ENCODE data around the gene FSIP1.
A peak's percentile ranks its signal among the peaks of the same experiment; 100 is the strongest.

The FSIP1 gene

GRCh38 chr15:39641191-39641889 is 141.3 kb downstream of the FSIP1 start:
- DNase-seq (ENCODE audit: low read depth) = no peak
- H3K4me3 ChIP-seq (ENCODE audit: control insufficient read depth, low read depth, low read length) = no peak overlapping the region
- TF ChIP-seq CTCF (IDR thresholded peaks at IDR 0.05; ENCODE audit: control insufficient read depth, insufficient read depth, low read depth, low read length, missing control alignments) = peak; percentile 3

GRCh38 chr15:39640665-39641064 is 142.0 kb downstream of the FSIP1 start:
- DNase-seq (ENCODE audit: low read depth) = no peak
- H3K4me3 ChIP-seq (ENCODE audit: control insufficient read depth, low read depth, low read length) = no peak overlapping the region
- TF ChIP-seq CTCF (IDR thresholded peaks at IDR 0.05; ENCODE audit: control insufficient read depth, insufficient read depth, low read depth, low read length, missing control alignments) = no peak

GRCh38 chr15:39639037-39639436 is 143.6 kb downstream of the FSIP1 start:
- no peak for DNase-seq (ENCODE audit: low read depth)
- TF ChIP-seq CTCF (IDR thresholded peaks at IDR 0.05; ENCODE audit: control insufficient read depth, insufficient read depth, low read depth, low read length, missing control alignments) = no peak
- H3K4me3 ChIP-seq (ENCODE audit: control insufficient read depth, low read depth, low read length) = no peak overlapping the region

- TF ChIP-seq CTCF (IDR thresholded peaks at IDR 0.05; ENCODE audit: control insufficient read depth, insufficient read depth, low read depth, low read length, missing control alignments) = no peak
- no peak for DNase-seq (ENCODE audit: low read depth)
- H3K4me3 ChIP-seq (ENCODE audit: control insufficient read depth, low read depth, low read length) = no peak overlapping the region
Observed at GRCh38 chr15:39638041-39638440, 144.6 kb downstream of the FSIP1 start.

GRCh38 chr15:39631357-39631756 is 151.3 kb downstream of the FSIP1 start:
- no peak for TF ChIP-seq CTCF (IDR thresholded peaks at IDR 0.05; ENCODE audit: control insufficient read depth, insufficient read depth, low read depth, low read length, missing control alignments)
- no peak overlapping the region for H3K4me3 ChIP-seq (ENCODE audit: control insufficient read depth, low read depth, low read length)

GRCh38 chr15:39629906-39630305 is 152.7 kb downstream of the FSIP1 start:
- no peak for DNase-seq (ENCODE audit: low read depth)
- TF ChIP-seq CTCF (IDR thresholded peaks at IDR 0.05; ENCODE audit: control insufficient read depth, insufficient read depth, low read depth, low read length, missing control alignments) = no peak
- no peak overlapping the region for H3K4me3 ChIP-seq (ENCODE audit: control insufficient read depth, low read depth, low read length)

More at GRCh38 chr15:39631357-39631756, 151.3 kb downstream of the FSIP1 start:
- no peak for DNase-seq (ENCODE audit: low read depth)
